ENCODE measurements around the gene C3AR1. TPM values are rescaled to one million over a fixed set of nuclear protein-coding genes. Genes with fewer than 3 reads are reported as not detected.

C3AR1 gene
- total and polyA plus RNA-seq, 2 of the 13 experiments (the other 11 are each of a cell fraction or from before 2014, with no cell fraction given), result not detected

DNA sequence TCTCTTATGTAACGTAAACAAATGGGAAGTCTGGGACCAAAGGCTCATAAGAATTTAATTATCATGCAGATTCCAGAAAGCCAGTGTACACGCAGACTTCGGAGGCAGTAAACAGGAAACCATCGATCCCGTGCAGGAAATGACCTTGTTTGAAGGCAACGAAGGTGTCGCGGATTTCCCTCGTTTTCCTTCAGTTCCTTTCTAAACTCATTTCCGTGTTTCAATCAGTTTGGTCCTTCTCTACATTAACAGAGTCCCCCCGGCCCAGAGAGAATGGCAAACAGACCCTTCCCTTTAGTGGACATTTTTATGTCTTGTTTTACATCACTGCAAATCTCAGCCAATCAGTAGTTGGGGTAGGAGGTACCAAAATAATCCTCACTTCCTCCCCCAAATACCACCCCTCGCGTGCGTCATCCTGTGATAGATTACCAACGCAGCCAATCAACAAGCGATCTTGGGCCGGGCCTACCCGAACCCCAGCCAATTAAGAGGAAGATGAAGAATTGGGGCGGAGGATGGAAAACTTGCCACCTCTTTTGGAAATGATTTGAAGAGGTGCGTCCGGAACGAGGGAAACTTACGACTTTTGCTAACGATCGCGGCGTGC lies 39.8 kb downstream of the C3AR1 start (continued):
- TF ChIP-seq SNAPC4 (CRISPR knock-in tag; IDR thresholded peaks at IDR 0.05) (no peak), ZBTB21 (CRISPR knock-in tag; IDR thresholded peaks at IDR 0.05) (peak; percentile 78; the same call in 1 of the 2 replicates), ZFY (CRISPR knock-in tag; IDR thresholded peaks at IDR 0.05) (no peak), ZNF331 (CRISPR knock-in tag; IDR thresholded peaks at IDR 0.05) (no peak), ZNF777 (CRISPR knock-in tag; IDR thresholded peaks at IDR 0.05) (no peak), NFYC (CRISPR knock-in tag; IDR thresholded peaks at IDR 0.05) (peak; percentile 93), ZC3H13 (CRISPR knock-in tag; IDR thresholded peaks at IDR 0.05) (no peak), FOXP4 (CRISPR knock-in tag; IDR thresholded peaks at IDR 0.05) (peak; percentile 90), MED1 (CRISPR knock-in tag; IDR thresholded peaks at IDR 0.05) (peak; percentile 23; the same call in 1 of the 2 replicates), PRMT3 (CRISPR knock-in tag; IDR thresholded peaks at IDR 0.05; ENCODE audit: borderline replicate concordance, low read depth) (no peak), ZFP36L2 (CRISPR knock-in tag; IDR thresholded peaks at IDR 0.05) (no peak), NCOA1 (CRISPR knock-in tag; IDR thresholded peaks at IDR 0.05) (no peak), ZNF484 (CRISPR knock-in tag; IDR thresholded peaks at IDR 0.05; ENCODE audit: borderline replicate concordance, low read depth) (no peak), ZNF605 (CRISPR knock-in tag; IDR thresholded peaks at IDR 0.05) (no peak), FLYWCH1 (CRISPR knock-in tag; IDR thresholded peaks at IDR 0.05) (no peak)
- TF ChIP-seq, protein P1, sequence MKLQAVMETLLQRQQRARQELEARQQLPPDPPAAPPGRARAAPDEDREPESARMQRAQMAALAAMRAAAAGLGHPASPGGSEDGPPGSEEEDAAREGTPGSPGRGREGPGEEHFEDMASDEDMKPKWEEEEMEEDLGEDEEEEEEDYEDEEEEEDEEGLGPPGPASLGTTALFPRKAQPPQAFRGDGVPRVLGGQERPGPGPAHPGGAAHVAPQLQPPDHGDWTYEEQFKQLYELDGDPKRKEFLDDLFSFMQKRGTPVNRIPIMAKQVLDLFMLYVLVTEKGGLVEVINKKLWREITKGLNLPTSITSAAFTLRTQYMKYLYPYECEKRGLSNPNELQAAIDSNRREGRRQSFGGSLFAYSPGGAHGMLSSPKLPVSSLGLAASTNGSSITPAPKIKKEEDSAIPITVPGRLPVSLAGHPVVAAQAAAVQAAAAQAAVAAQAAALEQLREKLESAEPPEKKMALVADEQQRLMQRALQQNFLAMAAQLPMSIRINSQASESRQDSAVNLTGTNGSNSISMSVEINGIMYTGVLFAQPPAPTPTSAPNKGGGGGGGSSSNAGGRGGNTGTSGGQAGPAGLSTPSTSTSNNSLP (IDR thresholded peaks at IDR 0.05; ENCODE audit: low read depth, low read length), result 0 out of 2 replicates have a peak, but pooled peaks have one; percentile 12
- TF ChIP-seq, protein P2, sequence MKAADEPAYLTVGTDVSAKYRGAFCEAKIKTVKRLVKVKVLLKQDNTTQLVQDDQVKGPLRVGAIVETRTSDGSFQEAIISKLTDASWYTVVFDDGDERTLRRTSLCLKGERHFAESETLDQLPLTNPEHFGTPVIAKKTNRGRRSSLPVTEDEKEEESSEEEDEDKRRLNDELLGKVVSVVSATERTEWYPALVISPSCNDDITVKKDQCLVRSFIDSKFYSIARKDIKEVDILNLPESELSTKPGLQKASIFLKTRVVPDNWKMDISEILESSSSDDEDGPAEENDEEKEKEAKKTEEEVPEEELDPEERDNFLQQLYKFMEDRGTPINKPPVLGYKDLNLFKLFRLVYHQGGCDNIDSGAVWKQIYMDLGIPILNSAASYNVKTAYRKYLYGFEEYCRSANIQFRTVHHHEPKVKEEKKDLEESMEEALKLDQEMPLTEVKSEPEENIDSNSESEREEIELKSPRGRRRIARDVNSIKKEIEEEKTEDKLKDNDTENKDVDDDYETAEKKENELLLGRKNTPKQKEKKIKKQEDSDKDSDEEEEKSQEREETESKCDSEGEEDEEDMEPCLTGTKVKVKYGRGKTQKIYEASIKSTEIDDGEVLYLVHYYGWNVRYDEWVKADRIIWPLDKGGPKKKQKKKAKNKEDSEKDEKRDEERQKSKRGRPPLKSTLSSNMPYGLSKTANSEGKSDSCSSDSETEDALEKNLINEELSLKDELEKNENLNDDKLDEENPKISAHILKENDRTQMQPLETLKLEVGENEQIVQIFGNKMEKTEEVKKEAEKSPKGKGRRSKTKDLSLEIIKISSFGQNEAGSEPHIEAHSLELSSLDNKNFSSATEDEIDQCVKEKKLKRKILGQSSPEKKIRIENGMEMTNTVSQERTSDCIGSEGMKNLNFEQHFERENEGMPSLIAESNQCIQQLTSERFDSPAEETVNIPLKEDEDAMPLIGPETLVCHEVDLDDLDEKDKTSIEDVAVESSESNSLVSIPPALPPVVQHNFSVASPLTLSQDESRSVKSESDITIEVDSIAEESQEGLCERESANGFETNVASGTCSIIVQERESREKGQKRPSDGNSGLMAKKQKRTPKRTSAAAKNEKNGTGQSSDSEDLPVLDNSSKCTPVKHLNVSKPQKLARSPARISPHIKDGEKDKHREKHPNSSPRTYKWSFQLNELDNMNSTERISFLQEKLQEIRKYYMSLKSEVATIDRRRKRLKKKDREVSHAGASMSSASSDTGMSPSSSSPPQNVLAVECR (CRISPR knock-in tag; IDR thresholded peaks at IDR 0.05; ENCODE audit: borderline replicate concordance), result no peak

All from HepG2 (cell line).